Hepatic stellate cell (primary cell): ENCODE measurements around the gene AGMO.

Experiments
- DNase-seq: peaks from one replicate; pipeline ENCODE4 v3.0.0; 2011; ENCODE audit warnings: low spot score

AGMO gene

DNA sequence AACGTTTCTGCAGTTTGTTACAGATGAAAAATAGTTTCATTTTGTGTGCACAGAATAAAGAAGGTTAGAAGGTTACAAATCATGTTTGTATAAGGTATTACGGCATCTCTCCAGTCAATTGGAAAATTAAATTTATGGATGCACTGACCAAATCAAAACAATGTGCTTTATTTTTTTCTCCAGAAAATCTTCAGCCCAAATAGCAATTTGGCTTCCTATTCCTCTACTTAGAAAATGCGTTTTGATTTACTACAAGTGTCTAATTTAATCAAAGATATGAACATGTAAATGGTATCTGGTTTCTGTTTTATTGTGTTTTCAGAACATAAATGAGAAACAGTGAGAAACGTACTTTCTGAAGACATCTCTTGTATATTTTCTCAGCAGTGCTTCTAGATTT is 63.4 kb downstream of the AGMO start:
- no peak for DNase-seq

DNA sequence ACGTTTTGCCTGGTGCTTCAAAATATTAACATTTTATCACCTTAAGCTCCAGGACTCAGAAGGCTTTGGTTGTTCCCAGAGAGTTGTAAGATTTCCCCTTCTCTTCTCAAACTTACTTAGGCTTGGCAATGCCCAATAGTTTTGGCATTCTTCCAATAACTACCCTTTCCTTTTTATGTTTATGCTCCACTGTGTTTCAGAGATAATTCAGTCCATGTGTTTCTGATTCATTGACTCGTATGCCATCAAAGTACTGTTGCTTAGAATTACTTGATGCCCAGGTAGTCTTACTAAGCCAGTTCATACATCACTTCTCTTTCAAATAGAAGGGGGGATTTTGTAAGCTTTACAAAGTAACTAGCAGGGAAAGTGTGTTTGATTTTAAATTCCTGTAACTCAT is 66.6 kb downstream of the AGMO start:
- DNase-seq: no peak

GRCh38 chr7:15494711-15495110 is 67.1 kb downstream of the AGMO start:
- no peak for DNase-seq

DNA sequence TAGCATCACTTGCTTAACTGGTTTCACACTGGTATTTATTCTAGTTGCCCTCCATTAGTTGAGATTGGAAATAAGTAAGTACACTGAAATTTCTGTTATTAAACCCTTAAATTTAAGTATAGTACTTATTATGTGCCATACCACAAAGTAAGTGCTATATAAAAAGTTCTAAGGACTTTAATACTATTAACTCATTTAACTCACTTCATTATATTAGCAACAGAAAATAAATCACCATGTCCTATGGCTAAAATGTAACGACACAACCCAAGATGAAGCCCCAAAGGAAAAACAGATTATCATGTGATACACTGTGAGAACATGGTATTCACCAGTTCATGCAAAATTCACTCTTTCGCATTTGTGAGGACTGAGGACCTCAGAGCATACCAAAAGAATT is 70.5 kb downstream of the AGMO start:
- DNase-seq: no peak

- DNase-seq: no peak
Observed at GRCh38 chr7:15490291-15490690, 71.5 kb downstream of the AGMO start.

GRCh38 chr7:15489861-15490260 is 72.0 kb downstream of the AGMO start:
- no peak for DNase-seq

GRCh38 chr7:15489383-15489782 is 72.4 kb downstream of the AGMO start:
- DNase-seq: no peak

- DNase-seq: no peak
Observed at GRCh38 chr7:15488401-15488800, 73.4 kb downstream of the AGMO start.

DNA sequence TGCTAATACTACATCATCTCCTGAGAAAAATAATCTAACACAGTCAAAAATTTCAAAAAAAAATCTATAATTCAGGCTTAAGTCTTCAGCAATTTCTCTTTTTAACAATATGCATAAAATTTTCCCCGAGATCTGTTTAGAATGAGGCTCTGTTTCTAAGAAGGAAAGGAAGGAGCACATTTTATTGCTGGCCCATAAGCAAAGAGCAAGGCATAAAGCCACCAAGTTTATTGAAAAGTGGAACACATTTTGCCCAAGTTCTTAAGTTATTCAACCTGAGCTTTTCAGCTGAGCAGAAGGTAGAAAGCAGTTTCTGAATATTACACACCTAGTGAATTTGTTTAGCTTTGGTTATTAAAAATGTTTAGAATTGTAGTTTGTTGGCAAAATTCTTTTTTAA is 73.9 kb downstream of the AGMO start:
- DNase-seq: no peak

DNA sequence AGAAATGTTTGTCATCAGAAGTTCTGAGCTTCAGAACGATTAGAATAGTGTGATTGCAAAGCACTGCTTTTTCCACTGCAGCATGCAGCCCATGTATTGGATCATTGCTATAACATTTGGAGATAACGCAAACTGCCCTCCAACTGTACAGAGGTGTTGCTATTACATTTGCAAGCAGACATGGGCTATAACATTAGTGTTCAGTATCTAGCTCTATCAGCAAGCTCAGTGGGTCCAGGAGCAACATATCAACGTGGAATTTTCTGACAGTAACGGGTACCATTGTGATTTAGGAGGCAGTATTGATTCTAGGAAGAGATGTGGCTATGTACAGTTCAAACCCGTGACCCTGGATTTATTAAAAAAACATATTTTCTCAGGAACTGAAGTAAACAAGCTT is 75.8 kb downstream of the AGMO start:
- no peak for DNase-seq

GRCh38 chr7:15485431-15485830 is 76.4 kb downstream of the AGMO start:
- DNase-seq: no peak

- DNase-seq: no peak
Observed at GRCh38 chr7:15481132-15481531, 80.7 kb downstream of the AGMO start.

DNA sequence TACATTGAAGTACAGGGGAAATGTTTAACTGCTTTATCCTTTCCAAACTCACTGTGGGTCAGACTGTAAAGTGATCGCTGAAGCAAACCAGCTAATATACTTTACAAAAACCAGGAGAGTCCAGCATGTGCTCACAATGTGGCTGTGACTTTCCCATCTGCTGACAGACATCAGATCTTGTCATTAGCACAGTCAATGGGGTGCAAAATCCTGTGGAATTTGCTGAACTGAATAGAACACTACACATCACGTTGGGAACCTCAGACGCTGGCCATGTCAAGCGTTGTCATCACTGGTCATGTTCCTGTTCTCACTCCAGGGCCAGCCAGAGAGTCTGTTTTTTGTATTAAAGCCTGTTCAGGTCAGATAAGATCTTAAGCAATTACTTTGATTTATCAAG is 83.4 kb downstream of the AGMO start:
- no peak for DNase-seq

DNA sequence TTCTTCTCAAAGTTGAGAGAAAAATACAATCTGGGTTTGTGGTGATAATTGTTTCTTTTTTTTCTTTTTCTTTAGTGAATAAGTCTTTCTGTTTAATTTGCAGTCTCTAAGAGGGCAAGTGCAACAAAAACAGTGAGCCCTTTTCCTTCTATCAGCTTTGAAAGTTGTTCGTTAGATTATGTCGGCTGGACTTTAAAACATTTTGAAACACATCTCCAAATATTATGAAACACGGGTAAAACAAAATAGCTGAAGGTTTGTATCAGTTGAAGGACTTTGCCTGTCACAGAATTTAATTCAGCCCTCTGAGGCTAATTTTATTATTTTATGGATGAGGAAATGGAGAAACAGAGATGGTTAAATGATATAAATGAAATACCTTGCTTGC is 85.3 kb downstream of the AGMO start:
- no peak for DNase-seq

- no peak for DNase-seq
Observed at GRCh38 chr7:15475808-15476530, 85.8 kb downstream of the AGMO start.

DNA sequence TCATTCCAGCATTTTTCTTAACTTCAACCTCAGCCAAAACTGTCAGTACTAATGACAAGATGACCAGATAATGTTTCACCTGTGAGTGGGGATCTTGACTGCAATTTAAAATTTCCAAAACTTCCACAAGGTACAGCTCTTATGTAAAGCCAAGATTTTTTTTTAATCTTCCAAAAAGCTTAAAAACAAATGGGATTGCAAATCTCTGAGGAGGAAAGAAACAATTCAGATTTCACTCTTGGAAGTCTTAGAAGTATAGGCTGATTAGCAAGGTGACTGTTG is 90.2 kb downstream of the AGMO start:
- DNase-seq: no peak

GRCh38 chr7:15470825-15471668 is 90.8 kb downstream of the AGMO start:
- DNase-seq: no peak

- DNase-seq: no peak
Observed at GRCh38 chr7:15464667-15465121, 97.1 kb downstream of the AGMO start.

DNA sequence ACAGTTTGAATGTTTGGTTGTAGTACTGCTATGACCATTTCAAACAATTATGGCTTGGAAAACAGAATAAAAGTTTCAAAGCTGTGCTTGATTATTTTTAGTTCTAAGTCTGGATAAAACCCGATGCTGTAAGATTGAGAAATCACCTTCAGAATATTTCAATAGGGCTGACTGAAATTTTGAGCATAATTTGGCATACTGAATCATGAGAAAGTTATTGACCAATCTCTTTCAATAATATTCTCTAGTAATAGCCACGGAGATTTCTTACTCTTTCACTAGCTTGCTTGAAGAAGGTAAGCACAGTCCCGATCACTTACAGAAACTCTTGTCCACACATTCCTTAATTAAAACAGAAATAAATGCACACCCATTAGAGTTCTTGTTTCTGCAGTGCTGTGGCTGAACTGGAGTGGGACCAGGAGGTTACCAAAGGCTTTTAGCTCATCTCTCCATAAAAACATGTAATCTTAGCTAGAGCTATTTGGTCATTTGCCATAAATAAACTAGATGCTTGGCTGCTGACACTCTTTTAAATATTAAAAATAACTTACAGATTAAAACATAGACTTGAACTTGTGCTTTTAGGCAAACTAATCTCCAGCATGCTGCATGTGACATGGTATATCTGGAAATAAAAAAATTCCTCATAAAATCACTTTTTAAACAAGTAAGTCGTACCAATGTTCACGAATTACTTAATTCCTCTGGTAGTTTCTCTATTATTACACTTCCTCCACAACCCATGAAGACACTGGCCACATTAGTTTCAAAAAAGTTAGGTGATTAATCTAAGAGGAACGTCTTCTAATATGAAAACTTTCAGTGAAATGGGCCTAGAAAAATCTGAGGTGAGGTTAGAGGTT is 97.8 kb downstream of the AGMO start:
- no peak for DNase-seq

- DNase-seq: no peak
Observed at GRCh38 chr7:15462721-15463389, 99.0 kb downstream of the AGMO start.

GRCh38 chr7:15461576-15461975 is 100.2 kb downstream of the AGMO start:
- DNase-seq: peak; percentile 45

GRCh38 chr7:15459018-15459615 is 102.7 kb downstream of the AGMO start:
- no peak for DNase-seq
